GM12873 (cell line): ENCODE data around the gene ARMC2.

Experiments used
- TF ChIP-seq, protein P1 (sequence below): IDR thresholded peaks from 2 replicates; pipeline ENCODE4 v1.5.1; 2012; ENCODE audit warnings: low read depth, mild to moderate bottlenecking, moderate library complexity, low read length, control low read depth; ENCODE audit not compliant: insufficient read depth; ENCODE audit errors: missing control alignments

Gene ARMC2

DNA sequence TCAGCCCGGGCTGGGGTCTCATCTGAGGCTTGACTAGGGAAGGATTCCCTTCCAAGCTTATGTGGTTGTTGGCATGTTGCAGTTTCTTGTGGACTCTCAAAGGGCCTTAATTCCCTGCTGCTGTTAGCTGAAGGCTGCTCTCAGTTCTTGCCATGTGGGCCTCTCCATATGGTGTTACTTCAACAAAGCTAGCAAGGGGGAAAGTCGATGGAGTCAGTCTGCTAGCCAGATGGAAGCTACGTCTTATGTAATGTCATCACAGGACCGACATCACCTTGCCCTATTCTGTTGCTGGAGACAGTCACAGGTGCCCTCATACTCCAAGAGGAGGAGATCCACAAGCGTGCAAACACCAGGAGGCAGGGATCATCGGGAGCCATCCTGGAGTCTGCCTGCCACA, 43.3 kb upstream of the ARMC2 start:
- TF ChIP-seq, protein P1, sequence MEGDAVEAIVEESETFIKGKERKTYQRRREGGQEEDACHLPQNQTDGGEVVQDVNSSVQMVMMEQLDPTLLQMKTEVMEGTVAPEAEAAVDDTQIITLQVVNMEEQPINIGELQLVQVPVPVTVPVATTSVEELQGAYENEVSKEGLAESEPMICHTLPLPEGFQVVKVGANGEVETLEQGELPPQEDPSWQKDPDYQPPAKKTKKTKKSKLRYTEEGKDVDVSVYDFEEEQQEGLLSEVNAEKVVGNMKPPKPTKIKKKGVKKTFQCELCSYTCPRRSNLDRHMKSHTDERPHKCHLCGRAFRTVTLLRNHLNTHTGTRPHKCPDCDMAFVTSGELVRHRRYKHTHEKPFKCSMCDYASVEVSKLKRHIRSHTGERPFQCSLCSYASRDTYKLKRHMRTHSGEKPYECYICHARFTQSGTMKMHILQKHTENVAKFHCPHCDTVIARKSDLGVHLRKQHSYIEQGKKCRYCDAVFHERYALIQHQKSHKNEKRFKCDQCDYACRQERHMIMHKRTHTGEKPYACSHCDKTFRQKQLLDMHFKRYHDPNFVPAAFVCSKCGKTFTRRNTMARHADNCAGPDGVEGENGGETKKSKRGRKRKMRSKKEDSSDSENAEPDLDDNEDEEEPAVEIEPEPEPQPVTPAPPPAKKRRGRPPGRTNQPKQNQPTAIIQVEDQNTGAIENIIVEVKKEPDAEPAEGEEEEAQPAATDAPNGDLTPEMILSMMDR, result no peak

DNA sequence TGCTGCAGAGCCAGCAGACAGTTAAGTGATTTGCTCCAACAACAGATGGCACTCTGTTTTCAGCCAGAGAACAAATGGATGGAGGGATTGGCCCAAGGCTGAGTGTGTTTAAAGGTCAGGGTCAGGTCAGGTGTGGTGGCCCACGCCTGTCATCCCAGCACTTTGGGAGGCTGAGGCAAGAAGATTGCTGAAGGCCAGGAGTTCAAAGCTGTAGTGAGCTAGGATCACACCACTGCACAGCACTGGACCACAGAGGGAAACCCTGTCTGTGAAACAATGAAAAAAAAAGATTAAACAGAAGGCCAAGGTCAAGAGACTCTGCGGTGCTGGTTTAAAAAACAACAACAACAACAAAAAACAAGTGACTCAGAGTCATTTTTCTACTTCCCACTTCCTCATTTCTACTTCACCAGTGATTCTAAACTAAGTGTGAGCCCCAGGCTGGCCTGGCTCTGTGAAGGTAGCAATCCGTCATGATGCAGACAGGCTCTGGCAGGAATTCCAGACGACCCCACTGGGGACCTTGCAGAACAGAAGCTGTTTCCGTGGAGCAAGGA, 42.5 kb upstream of the ARMC2 start:
- TF ChIP-seq, protein P1, result no peak

- TF ChIP-seq, protein P1, result no peak
Measured at GRCh38 chr6:108806171-108806570, 42.1 kb upstream of the ARMC2 start.

DNA sequence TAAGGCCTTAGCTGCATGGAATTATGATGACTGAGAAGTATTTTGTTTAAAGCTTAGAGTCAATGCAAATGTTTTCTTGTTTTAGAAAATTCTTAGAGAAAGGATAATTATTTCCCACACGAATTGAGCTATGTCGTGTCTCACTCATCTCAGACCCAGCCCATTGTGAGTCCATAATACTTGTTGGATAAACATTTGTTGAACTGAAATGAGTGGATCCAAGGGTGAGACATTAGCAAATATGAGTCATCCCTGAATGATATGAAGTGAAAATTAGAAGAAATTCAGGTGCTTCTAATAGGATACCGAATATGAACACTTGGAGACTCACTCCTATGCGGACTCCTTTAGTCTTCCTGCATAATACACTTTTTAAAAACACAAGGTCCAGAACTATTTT, 41.6 kb upstream of the ARMC2 start:
- TF ChIP-seq, protein P1, result no peak

GRCh38 chr6:108807928-108808327, 40.3 kb upstream of the ARMC2 start:
- TF ChIP-seq, protein P1, result no peak

DNA sequence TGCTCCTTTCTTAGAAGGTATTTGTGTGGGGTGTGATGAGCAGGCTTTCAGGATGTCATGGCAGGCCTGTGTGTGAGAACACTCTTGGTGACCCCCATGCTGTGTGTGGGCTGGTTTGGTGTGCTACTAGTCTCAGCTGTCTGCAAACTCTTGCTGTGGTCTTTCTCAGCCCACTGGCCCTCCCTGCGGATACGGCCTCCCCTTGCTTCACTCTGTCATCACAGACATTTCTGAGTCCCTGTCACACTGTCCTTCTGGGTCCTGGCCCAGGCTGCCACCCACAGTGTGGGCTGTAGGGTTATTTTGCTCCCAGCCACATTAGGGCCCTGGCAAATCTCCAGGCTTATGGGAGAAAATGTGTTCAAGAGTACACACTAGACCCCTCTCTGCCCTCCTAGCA, 39.0 kb upstream of the ARMC2 start:
- TF ChIP-seq, protein P1, result no peak

DNA sequence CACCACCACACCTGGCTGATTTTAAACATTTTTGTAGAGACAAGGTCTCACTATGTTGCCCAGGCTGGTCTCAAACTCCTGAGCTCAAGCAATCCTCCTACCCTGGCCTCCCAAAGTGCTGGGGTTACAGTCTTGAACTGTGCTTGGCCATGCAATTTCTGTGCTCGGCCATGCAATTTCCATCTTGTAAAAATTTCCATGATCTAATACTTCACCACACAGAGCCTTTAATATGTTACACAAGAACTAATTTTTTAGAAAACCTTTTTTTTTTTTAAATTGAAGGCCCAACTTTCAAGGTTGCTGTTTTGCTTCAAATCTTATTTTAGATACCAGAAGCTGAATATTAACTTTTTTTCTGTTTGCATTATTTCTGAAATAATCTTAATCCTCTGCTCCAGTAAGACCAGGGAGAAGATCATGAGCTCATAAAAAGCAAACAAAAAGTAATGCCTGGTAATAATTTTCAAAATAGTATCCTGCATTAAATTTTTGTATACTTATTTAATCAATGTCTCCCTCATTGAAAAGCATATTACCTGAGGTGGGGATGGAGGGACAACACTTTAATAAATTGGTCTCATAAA, 38.1 kb upstream of the ARMC2 start:
- TF ChIP-seq, protein P1, result no peak
